WTC11 (cell line): ENCODE measurements around the gene GABBR1. TPM values are rescaled to one million over a fixed set of nuclear protein-coding genes. Genes with fewer than 3 reads are reported as not detected.

Source experiments
- ATAC-seq: fragments of 200-7000 bp; cut with Tn5 transposase; 2 replicates; pipeline ENCODE4 v1.10.0; 2021; ENCODE audit warnings: mild to moderate bottlenecking, moderate library complexity
- CTCF ChIA-PET: fragments of 300-600 bp; sonication (Branson Sonifier 250); formaldehyde crosslinking; loops from one replicate; lab custom pipeline; 2021; ENCODE audit warnings: antibody characterized with exemption; lab: Charles Lee
- POLR2A ChIA-PET: fragments of 350-600 bp; sonication (Branson Sonifier 250); formaldehyde crosslinking; loops from one replicate; lab custom pipeline; 2021; ENCODE audit warnings: antibody characterized with exemption; lab: Charles Lee
- DNase-seq: peaks from one replicate; pipeline ENCODE4 v3.0.0; 2021; ENCODE audit warnings: low spot score
- H3K27ac Mint-ChIP-seq: 2 replicates; pipeline ENCODE4 v1.8.0; 2021; ENCODE audit warnings: mixed read lengths
- H3K27me3 Mint-ChIP-seq: 2 replicates; pipeline ENCODE4 v1.8.0; 2021; ENCODE audit warnings: low read depth, mild to moderate bottlenecking, moderate library complexity, mixed read lengths
- H3K36me3 Mint-ChIP-seq: 2 replicates; pipeline ENCODE4 v1.8.0; 2021; ENCODE audit warnings: mixed read lengths
- H3K4me1 Mint-ChIP-seq: 2 replicates; pipeline ENCODE4 v1.8.0; 2022; ENCODE audit warnings: mixed read lengths
- H3K4me3 Mint-ChIP-seq: 2 replicates; pipeline ENCODE4 v1.8.0; 2021; ENCODE audit warnings: mild to moderate bottlenecking, moderate library complexity, mixed read lengths
- H3K9me3 Mint-ChIP-seq: 2 replicates; pipeline ENCODE4 v1.8.0; 2021; ENCODE audit warnings: mixed read lengths
- ATF6 ChIP-seq: sonication (generic); formaldehyde crosslinking; IDR thresholded peaks from 2 replicates; pipeline ENCODE4 v1.8.1; 2023; ENCODE audit warnings: mild to moderate bottlenecking, missing genetic modification reagents
- E2F1 ChIP-seq: sonication (generic); formaldehyde crosslinking; IDR thresholded peaks from 2 replicates; pipeline ENCODE4 v1.8.0; 2022; ENCODE audit warnings: mild to moderate bottlenecking, missing genetic modification reagents
- EMX1 ChIP-seq: fragments of 250-450 bp; sonication (Bioruptor Pico); IDR thresholded peaks from 2 replicates; pipeline ENCODE4 v1.8.0; 2021; ENCODE audit warnings: mild to moderate bottlenecking
- ESRRA ChIP-seq: sonication (generic); formaldehyde crosslinking; IDR thresholded peaks from 2 replicates; pipeline ENCODE4 v1.8.1; 2022; ENCODE audit warnings: mild to moderate bottlenecking, missing genetic modification reagents, borderline replicate concordance
- FOXJ3 ChIP-seq: sonication (generic); formaldehyde crosslinking; IDR thresholded peaks from 2 replicates; pipeline ENCODE4 v1.9.0; 2021; ENCODE audit warnings: missing genetic modification reagents, mild to moderate bottlenecking, borderline replicate concordance
- GTF2I ChIP-seq: fragments of 250-450 bp; sonication (Bioruptor Pico); conservative IDR thresholded peaks from 2 replicates; pipeline ENCODE4 v1.4.0; 2021; ENCODE audit warnings: mild to moderate bottlenecking
- MAX ChIP-seq: sonication (generic); formaldehyde crosslinking; IDR thresholded peaks from 2 replicates; pipeline ENCODE4 v1.8.0; 2022; ENCODE audit warnings: mild to moderate bottlenecking, missing genetic modification reagents
- MYBL2 ChIP-seq: sonication (generic); formaldehyde crosslinking; IDR thresholded peaks from 2 replicates; pipeline ENCODE4 v1.8.1; 2023; ENCODE audit warnings: mild to moderate bottlenecking, moderate library complexity, missing genetic modification reagents
- NFATC4 ChIP-seq: fragments of 250-450 bp; sonication (Bioruptor Pico); IDR thresholded peaks from 2 replicates; pipeline ENCODE4 v1.9.0; 2021; ENCODE audit warnings: mild to moderate bottlenecking
- NR2C2 ChIP-seq: sonication (generic); formaldehyde crosslinking; IDR thresholded peaks from 2 replicates; pipeline ENCODE4 v1.8.0; 2022; ENCODE audit warnings: mild to moderate bottlenecking, missing genetic modification reagents
- NR3C1 ChIP-seq: sonication (generic); formaldehyde crosslinking; conservative IDR thresholded peaks from 2 replicates; pipeline ENCODE4 v1.8.1; 2023; ENCODE audit warnings: low read depth, mild to moderate bottlenecking, missing genetic modification reagents
- OVOL2 ChIP-seq: fragments of 250-450 bp; sonication (Bioruptor Pico); IDR thresholded peaks from 2 replicates; pipeline ENCODE4 v1.9.0; 2021; ENCODE audit warnings: mild to moderate bottlenecking, borderline replicate concordance
- SMAD4 ChIP-seq: sonication (generic); formaldehyde crosslinking; IDR thresholded peaks from 2 replicates; pipeline ENCODE4 v1.8.0; 2022; ENCODE audit warnings: mild to moderate bottlenecking, missing genetic modification reagents
- TEAD1 ChIP-seq: sonication (generic); formaldehyde crosslinking; IDR thresholded peaks from 2 replicates; pipeline ENCODE4 v1.8.0; 2022; ENCODE audit warnings: mild to moderate bottlenecking, missing genetic modification reagents
- ZMAT4 ChIP-seq: fragments of 250-450 bp; sonication (Bioruptor Pico); IDR thresholded peaks from 2 replicates; pipeline ENCODE4 v1.9.0; 2021; ENCODE audit warnings: mild to moderate bottlenecking
- ZNF138 ChIP-seq: sonication (generic); formaldehyde crosslinking; conservative IDR thresholded peaks from 2 replicates; pipeline ENCODE4 v1.8.1; 2022; ENCODE audit warnings: mild to moderate bottlenecking, moderate library complexity, missing genetic modification reagents
- ZNF317 ChIP-seq: sonication (generic); formaldehyde crosslinking; IDR thresholded peaks from 2 replicates; pipeline ENCODE4 v1.8.1; 2023; ENCODE audit warnings: low read depth, mild to moderate bottlenecking, moderate library complexity, missing genetic modification reagents, borderline replicate concordance
- ZNF396 ChIP-seq: fragments of 250-450 bp; sonication (Bioruptor Pico); IDR thresholded peaks from 2 replicates; pipeline ENCODE4 v1.8.0; 2021; ENCODE audit warnings: mild to moderate bottlenecking, moderate library complexity, borderline replicate concordance
- total RNA-seq: library from RNA; stranded (reverse); gene quantifications from 3 replicates; pipeline ENCODE4 v1.2.3, GENCODE V29; 2021
- TF ChIP-seq, protein P1 (sequence below): sonication (generic); formaldehyde crosslinking; IDR thresholded peaks from 2 replicates; pipeline ENCODE4 v1.8.1; 2022; ENCODE audit warnings: mild to moderate bottlenecking, missing genetic modification reagents, moderate library complexity, borderline replicate concordance
- TF ChIP-seq, protein P2 (sequence below): sonication (generic); formaldehyde crosslinking; IDR thresholded peaks from 2 replicates; pipeline ENCODE4 v1.8.1; 2023; ENCODE audit warnings: mild to moderate bottlenecking, missing genetic modification reagents
- TF ChIP-seq, protein P3 (sequence below): sonication (generic); formaldehyde crosslinking; IDR thresholded peaks from 2 replicates; pipeline ENCODE4 v1.8.1; 2023; ENCODE audit warnings: mild to moderate bottlenecking, moderate library complexity, missing genetic modification reagents

Gene GABBR1
- total RNA-seq, 1 experiment from 2014 or later: 107 TPM

DNA sequence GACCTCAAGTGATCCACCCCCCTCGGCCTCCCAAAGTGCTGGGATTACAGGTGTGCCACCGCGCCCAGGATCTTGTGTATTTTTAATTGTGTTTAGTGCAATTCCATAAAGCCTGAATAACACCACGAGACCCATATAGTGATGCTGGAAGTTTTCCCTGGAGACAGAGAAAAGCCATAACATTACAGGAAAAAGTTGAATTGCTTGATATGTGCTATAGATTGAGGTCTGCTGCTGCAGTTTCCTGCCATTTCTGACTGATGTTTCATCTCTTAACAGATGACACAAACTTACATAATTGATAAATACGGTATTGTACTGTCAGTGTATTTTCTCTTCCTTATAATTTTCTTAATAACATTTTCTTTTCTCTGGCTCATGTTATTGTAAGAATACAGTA lies 66.1 kb downstream of the GABBR1 start:
- ATAC-seq: no peak
- Mint-ChIP-seq H3K27ac (no peak overlapping the region), H3K4me3 (no peak overlapping the region), H3K36me3 (no peaks in the 10 kb centered on the region), H3K27me3 (peaks cover 21% of the 10 kb centered on the region), H3K9me3 (no peaks in the 10 kb centered on the region), H3K4me1 (no peaks in the 10 kb centered on the region)
- no peak for DNase-seq
- CTCF ChIA-PET: no interaction called here
- no peak for TF ChIP-seq NR3C1 (CRISPR knock-in tag)
- TF ChIP-seq ZNF317 (CRISPR knock-in tag): no peak
- no peak for TF ChIP-seq E2F1 (CRISPR knock-in tag)
- no peak for TF ChIP-seq ZMAT4 (CRISPR knock-in tag)
- no peak for TF ChIP-seq FOXJ3 (CRISPR knock-in tag)
- no peak for TF ChIP-seq ESRRA
- TF ChIP-seq MAX (CRISPR knock-in tag): no peak
- POLR2A ChIA-PET: no interaction called here

DNA sequence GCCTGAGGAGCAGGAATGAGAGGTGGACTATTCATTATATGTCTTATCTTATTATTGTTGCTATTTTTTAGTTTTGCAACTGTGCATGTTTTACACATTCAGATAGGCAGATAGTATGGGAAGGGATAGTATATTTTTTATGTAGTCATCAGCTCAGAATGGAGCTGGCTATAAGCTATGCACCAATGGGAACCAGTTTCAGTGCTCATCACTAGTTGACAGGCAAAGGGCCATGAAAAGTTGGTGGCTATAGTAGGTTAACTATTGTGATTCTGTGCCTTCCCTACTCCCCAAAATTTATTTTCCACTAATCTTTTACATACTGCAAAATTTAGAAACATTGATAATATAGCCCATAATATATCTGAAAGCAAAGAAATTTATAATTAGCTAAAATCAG lies 68.1 kb downstream of the GABBR1 start:
- DNase-seq (no peak), ATAC-seq (no peak)
- Mint-ChIP-seq H3K36me3 (no peaks in the 10 kb centered on the region), H3K27me3 (peaks cover 40% of the 10 kb centered on the region), H3K9me3 (no peaks in the 10 kb centered on the region), H3K27ac (no peak overlapping the region), H3K4me1 (peaks cover 3% of the 10 kb centered on the region), H3K4me3 (no peak overlapping the region)
- ChIA-PET CTCF (interaction anchor here (1.0 kb wide), 1 partner anchor 11 kb away, joined by 3 read pairs; no protein-coding TSS in a partner anchor), POLR2A (no interaction called here)
- TF ChIP-seq GTF2I (CRISPR knock-in tag) (no peak), MYBL2 (CRISPR knock-in tag) (no peak), EMX1 (CRISPR knock-in tag) (no peak), TEAD1 (CRISPR knock-in tag) (no peak), SMAD4 (no peak), ZNF138 (CRISPR knock-in tag) (no peak), NR2C2 (no peak), ZNF396 (no peak), NFATC4 (CRISPR knock-in tag) (no peak), OVOL2 (CRISPR knock-in tag) (no peak), ATF6 (CRISPR knock-in tag) (no peak)
- TF ChIP-seq, protein P1, sequence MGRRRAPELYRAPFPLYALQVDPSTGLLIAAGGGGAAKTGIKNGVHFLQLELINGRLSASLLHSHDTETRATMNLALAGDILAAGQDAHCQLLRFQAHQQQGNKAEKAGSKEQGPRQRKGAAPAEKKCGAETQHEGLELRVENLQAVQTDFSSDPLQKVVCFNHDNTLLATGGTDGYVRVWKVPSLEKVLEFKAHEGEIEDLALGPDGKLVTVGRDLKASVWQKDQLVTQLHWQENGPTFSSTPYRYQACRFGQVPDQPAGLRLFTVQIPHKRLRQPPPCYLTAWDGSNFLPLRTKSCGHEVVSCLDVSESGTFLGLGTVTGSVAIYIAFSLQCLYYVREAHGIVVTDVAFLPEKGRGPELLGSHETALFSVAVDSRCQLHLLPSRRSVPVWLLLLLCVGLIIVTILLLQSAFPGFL (CRISPR knock-in tag): no peak
- TF ChIP-seq, protein P2, sequence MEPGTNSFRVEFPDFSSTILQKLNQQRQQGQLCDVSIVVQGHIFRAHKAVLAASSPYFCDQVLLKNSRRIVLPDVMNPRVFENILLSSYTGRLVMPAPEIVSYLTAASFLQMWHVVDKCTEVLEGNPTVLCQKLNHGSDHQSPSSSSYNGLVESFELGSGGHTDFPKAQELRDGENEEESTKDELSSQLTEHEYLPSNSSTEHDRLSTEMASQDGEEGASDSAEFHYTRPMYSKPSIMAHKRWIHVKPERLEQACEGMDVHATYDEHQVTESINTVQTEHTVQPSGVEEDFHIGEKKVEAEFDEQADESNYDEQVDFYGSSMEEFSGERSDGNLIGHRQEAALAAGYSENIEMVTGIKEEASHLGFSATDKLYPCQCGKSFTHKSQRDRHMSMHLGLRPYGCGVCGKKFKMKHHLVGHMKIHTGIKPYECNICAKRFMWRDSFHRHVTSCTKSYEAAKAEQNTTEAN (CRISPR knock-in tag): no peak
- TF ChIP-seq, protein P3, sequence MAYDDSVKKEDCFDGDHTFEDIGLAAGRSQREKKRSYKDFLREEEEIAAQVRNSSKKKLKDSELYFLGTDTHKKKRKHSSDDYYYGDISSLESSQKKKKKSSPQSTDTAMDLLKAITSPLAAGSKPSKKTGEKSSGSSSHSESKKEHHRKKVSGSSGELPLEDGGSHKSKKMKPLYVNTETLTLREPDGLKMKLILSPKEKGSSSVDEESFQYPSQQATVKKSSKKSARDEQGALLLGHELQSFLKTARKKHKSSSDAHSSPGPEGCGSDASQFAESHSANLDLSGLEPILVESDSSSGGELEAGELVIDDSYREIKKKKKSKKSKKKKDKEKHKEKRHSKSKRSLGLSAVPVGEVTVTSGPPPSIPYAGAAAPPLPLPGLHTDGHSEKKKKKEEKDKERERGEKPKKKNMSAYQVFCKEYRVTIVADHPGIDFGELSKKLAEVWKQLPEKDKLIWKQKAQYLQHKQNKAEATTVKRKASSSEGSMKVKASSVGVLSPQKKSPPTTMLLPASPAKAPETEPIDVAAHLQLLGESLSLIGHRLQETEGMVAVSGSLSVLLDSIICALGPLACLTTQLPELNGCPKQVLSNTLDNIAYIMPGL: no peak
